ENCODE measurements around the gene ZNF224.
A peak's percentile ranks its signal among the peaks of the same experiment; 100 is the strongest.

ZNF224 gene

DNA sequence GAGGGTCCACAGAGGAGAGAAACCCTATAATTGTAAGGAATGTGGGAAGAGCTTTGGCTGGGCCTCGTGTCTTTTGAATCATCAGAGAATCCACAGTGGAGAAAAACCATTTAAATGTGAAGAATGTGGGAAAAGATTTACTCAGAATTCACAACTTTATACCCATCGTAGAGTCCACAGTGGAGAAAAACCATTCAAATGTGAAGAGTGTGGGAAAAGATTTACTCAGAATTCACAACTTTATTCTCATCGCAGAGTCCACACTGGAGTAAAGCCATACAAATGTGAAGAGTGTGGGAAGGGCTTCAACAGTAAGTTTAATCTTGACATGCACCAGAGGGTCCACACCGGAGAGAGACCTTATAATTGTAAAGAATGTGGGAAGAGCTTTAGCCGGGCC, 37.8 kb downstream of the ZNF224 start:
- no peaks in the 10 kb centered on the region for H3K9me3 ChIP-seq (ENCODE audit: severe bottlenecking)
- DNase-seq (ENCODE audit: low spot score) = no peak

DNA sequence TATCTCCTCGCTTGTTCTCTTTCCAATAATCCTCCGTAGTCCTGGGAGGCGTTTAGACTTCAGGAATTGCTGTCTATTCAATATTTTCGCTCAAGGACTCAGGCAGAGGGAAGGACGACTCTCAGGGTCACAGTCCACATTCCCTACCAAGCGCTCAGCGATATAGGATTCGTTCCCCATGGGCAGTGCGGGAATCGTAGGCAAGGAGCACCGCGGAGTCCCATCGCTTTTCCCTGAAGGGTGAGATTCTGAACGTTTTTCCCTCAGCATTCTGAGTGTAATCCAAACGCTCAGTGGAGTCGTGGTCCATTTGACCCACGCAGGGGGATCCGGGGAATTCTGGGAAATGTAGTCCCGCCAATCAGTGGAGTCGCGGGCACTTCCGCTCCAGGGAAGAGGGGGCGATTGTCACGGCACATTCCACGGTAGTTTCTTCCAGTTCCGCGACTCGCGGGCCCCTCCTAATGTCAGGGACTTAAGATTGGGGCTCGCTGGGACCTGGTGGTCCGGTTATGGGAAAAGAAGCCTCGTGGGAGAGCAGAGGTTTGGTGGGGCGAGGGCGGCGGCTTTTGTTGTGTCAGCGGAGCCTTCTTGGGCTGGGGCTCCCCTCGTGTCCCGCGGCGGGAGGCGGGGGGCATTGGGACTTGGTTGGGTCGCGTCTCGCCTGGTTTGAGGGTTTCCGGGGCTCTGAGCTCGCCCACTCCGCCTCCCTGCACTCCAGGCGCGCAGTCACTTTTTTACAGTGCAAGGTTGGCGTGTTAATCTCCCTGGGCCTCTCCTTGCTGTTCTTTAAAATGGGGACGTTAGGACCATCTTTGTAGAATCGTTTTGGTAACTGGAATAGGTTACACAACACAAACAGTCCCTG, 47.3 kb downstream of the ZNF224 start, which contains the start of gene ZNF234:
ZNF234 (plus strand) TSS at position 364 of the 868 bp plus-strand sequence. CDS start 3,079 bp downstream, outside the sequence.
- H3K4me1 ChIP-seq (ENCODE audit: insufficient read depth, poor library complexity, severe bottlenecking) = peaks cover 3% of the 10 kb centered on the region
- peak within 1 kb of the TSS; percentile 71 for H3K4me3 ChIP-seq (ENCODE audit: severe bottlenecking)
- H3K36me3 ChIP-seq (ENCODE audit: low read depth) = peaks cover 19% of the 10 kb centered on the region
- no peaks in the 10 kb centered on the region for H3K9me3 ChIP-seq (ENCODE audit: severe bottlenecking)
- H3K27me3 ChIP-seq (ENCODE audit: insufficient read depth, poor library complexity, severe bottlenecking) = no peaks in the 10 kb centered on the region
- TF ChIP-seq, protein P1, sequence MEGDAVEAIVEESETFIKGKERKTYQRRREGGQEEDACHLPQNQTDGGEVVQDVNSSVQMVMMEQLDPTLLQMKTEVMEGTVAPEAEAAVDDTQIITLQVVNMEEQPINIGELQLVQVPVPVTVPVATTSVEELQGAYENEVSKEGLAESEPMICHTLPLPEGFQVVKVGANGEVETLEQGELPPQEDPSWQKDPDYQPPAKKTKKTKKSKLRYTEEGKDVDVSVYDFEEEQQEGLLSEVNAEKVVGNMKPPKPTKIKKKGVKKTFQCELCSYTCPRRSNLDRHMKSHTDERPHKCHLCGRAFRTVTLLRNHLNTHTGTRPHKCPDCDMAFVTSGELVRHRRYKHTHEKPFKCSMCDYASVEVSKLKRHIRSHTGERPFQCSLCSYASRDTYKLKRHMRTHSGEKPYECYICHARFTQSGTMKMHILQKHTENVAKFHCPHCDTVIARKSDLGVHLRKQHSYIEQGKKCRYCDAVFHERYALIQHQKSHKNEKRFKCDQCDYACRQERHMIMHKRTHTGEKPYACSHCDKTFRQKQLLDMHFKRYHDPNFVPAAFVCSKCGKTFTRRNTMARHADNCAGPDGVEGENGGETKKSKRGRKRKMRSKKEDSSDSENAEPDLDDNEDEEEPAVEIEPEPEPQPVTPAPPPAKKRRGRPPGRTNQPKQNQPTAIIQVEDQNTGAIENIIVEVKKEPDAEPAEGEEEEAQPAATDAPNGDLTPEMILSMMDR (IDR thresholded peaks at IDR 0.05; ENCODE audit: poor library complexity, severe bottlenecking) = peak; percentile 18
- ATAC-seq (ENCODE audit: low read depth) (peak; percentile 93), DNase-seq (ENCODE audit: low spot score) (peak; percentile 70)
- H3K27ac ChIP-seq (ENCODE audit: poor library complexity, severe bottlenecking) = peak within 1 kb of the TSS; percentile 24

More for the DNA sequence above, 37.8 kb downstream of the ZNF224 start:
- Histone ChIP-seq H3K27me3 (ENCODE audit: insufficient read depth, poor library complexity, severe bottlenecking) (no peaks in the 10 kb centered on the region), H3K27ac (ENCODE audit: poor library complexity, severe bottlenecking) (no peak overlapping the region), H3K4me3 (ENCODE audit: severe bottlenecking) (no peak overlapping the region), H3K4me1 (ENCODE audit: insufficient read depth, poor library complexity, severe bottlenecking) (no peaks in the 10 kb centered on the region), H3K36me3 (ENCODE audit: low read depth) (peaks cover 20% of the 10 kb centered on the region)
- ATAC-seq (ENCODE audit: low read depth) = no peak
- TF ChIP-seq, protein P1 (IDR thresholded peaks at IDR 0.05; ENCODE audit: poor library complexity, severe bottlenecking) = no peak

DNA sequence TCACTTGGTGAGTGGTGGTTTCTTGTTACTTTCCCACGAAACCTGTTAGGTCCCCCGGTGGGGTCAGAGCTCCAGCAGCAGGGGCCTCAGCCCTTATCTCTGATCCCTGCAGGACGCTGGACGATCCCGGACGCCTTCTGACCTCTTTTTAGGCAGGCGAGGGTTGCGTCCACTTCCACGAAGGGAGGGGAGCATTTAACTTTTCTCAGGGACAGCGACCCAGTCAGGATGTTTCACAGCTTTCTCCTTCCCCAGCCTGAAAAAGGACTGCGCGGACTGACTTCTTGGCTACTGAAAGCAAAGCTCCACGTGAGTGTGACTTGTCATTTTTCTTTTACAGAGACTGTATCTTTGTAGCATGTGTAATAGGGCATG, 47.9 kb downstream of the ZNF224 start:
- no peaks in the 10 kb centered on the region for H3K9me3 ChIP-seq (ENCODE audit: severe bottlenecking)
- H3K4me1 ChIP-seq (ENCODE audit: insufficient read depth, poor library complexity, severe bottlenecking) = peaks cover 3% of the 10 kb centered on the region
- ATAC-seq (ENCODE audit: low read depth) (peak; percentile 10; the same call in 1 of the 3 replicates), DNase-seq (ENCODE audit: low spot score) (no peak)
- H3K27me3 ChIP-seq (ENCODE audit: insufficient read depth, poor library complexity, severe bottlenecking) = no peaks in the 10 kb centered on the region
- H3K27ac ChIP-seq (ENCODE audit: poor library complexity, severe bottlenecking) = peak overlapping the region; percentile 24
- H3K4me3 ChIP-seq (ENCODE audit: severe bottlenecking) = peak overlapping the region; percentile 71
- TF ChIP-seq, protein P1 (IDR thresholded peaks at IDR 0.05; ENCODE audit: poor library complexity, severe bottlenecking) = no peak
- peaks cover 19% of the 10 kb centered on the region for H3K36me3 ChIP-seq (ENCODE audit: low read depth)

DNA sequence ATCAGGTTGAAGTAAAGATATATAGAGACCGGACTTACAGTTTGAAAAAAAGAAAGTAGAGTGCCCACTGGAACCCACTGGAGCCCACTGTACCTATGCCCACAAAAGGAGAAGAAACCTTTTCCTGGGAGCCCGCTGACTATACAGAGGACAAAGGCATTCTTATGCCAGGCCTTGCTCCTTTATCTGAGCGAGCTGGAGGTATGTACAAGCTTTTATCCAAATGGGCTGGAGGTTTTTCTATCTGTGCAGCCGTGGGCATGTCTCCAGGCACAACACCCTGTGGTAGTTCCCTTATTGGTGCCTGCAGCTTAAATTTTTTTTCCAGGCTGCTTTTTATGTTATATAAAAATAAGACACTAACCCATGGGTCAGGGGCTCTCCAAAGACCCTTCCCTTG, 55.6 kb downstream of the ZNF224 start:
- no peak for DNase-seq (ENCODE audit: low spot score)
- no peak for ATAC-seq (ENCODE audit: low read depth)
- peaks cover 51% of the 10 kb centered on the region for H3K36me3 ChIP-seq (ENCODE audit: low read depth)
- TF ChIP-seq, protein P1 (IDR thresholded peaks at IDR 0.05; ENCODE audit: poor library complexity, severe bottlenecking) = no peak
- no peaks in the 10 kb centered on the region for H3K27me3 ChIP-seq (ENCODE audit: insufficient read depth, poor library complexity, severe bottlenecking)
- no peak overlapping the region for H3K27ac ChIP-seq (ENCODE audit: poor library complexity, severe bottlenecking)
- H3K4me1 ChIP-seq (ENCODE audit: insufficient read depth, poor library complexity, severe bottlenecking) = no peaks in the 10 kb centered on the region
- no peaks in the 10 kb centered on the region for H3K9me3 ChIP-seq (ENCODE audit: severe bottlenecking)
- no peak overlapping the region for H3K4me3 ChIP-seq (ENCODE audit: severe bottlenecking)

DNA sequence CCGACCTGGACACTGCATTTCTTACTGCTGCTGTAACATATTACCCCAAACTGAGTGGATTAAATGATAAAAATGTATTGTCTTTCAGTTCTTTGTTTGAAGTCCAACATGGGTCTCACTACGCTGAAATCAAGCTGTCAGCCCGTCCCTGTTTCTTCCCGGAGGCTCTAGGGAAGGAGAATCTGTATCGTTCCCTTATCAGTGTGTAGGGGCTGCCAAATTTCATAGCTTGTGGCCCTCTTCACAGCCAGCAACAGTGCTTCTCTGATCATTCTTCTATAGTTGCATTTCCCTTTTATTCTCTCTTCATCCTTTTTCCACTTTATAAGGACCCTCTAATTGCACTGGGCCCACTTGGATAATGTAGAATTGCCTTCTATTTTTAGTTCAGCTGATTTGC, 57.3 kb downstream of the ZNF224 start:
- TF ChIP-seq, protein P1 (IDR thresholded peaks at IDR 0.05; ENCODE audit: poor library complexity, severe bottlenecking) = no peak
- Histone ChIP-seq H3K9me3 (ENCODE audit: severe bottlenecking) (peaks cover 2% of the 10 kb centered on the region), H3K36me3 (ENCODE audit: low read depth) (peaks cover 49% of the 10 kb centered on the region), H3K4me3 (ENCODE audit: severe bottlenecking) (no peak overlapping the region), H3K27ac (ENCODE audit: poor library complexity, severe bottlenecking) (no peak overlapping the region), H3K27me3 (ENCODE audit: insufficient read depth, poor library complexity, severe bottlenecking) (no peaks in the 10 kb centered on the region), H3K4me1 (ENCODE audit: insufficient read depth, poor library complexity, severe bottlenecking) (no peaks in the 10 kb centered on the region)
- ATAC-seq (ENCODE audit: low read depth) = no peak
- DNase-seq (ENCODE audit: low spot score) = no peak

All from RWPE2 (cell line).